ENCODE data around the gene ICA1L.
A peak's percentile ranks its signal among the peaks of the same experiment; 100 is the strongest.
"Not testable (repeated sequence)": the region's sequence is repeated elsewhere in the genome, so short reads cannot be mapped to it uniquely, and the experiment has no call there.

Gene ICA1L

DNA sequence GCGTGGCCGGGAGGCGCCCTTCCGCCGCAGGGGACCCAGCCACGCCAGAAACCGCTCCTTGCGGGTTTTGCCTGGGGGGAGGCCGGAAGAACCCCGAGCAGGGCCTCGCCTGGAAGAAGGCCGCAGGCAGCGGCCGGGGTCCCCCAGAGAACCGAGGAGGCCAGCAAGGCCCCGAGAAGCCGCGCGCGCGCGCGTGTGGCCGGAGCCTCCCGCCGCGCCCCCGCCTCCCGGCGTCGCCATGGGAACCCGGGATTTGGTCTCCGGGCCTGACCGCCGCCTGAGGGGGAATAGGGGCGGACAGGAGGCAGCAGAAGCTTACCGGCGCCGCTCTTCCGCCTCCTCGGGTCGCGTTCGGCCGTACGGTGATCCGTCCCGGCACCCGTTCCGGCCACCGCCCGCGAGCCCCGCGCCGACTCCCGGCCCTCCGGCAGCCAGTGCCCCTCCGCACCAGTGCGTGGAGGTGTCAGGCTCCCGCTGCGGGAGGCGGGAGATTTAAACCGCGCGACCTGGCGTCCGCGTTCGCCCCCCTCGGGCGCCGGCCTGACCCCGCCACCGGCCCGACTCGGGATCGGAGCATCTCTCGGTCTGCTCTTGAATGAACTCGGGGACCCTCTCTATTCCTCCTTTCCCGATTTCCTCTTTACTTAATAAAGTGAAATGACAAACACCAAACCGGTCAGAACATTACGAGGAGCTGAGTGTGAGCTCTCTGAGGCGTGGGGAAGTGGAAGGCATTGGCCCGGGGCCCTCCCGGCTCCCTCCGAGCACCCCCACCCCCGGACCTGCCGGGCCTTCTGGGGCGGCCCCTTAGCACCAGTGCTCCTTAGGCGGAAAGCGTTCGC, at the start of gene ICA1L:
Gene ICA1L (minus strand): TSS at position 467 of the 842 bp plus-strand sequence. CDS start 42,757 bp downstream, outside the sequence.
- peak within 1 kb of the TSS; percentile 90 to 95 (median 94) for H3K4me3 Mint-ChIP-seq
- no peaks in the 10 kb centered on the region for H3K36me3 Mint-ChIP-seq (ENCODE audit: low read depth)
- peak within 1 kb of the TSS; percentile 89 to 96 (median 92) for H3K27ac Mint-ChIP-seq
- H3K4me1 Mint-ChIP-seq = peaks cover 14% of the 10 kb centered on the region
- TF ChIP-seq, protein P1, sequence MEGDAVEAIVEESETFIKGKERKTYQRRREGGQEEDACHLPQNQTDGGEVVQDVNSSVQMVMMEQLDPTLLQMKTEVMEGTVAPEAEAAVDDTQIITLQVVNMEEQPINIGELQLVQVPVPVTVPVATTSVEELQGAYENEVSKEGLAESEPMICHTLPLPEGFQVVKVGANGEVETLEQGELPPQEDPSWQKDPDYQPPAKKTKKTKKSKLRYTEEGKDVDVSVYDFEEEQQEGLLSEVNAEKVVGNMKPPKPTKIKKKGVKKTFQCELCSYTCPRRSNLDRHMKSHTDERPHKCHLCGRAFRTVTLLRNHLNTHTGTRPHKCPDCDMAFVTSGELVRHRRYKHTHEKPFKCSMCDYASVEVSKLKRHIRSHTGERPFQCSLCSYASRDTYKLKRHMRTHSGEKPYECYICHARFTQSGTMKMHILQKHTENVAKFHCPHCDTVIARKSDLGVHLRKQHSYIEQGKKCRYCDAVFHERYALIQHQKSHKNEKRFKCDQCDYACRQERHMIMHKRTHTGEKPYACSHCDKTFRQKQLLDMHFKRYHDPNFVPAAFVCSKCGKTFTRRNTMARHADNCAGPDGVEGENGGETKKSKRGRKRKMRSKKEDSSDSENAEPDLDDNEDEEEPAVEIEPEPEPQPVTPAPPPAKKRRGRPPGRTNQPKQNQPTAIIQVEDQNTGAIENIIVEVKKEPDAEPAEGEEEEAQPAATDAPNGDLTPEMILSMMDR (IDR thresholded peaks at IDR 0.05; ENCODE audit: unreplicated experiment in 3 of 3) = no peak
- H3K27me3 Mint-ChIP-seq (ENCODE audit: low read depth) = no peaks in the 10 kb centered on the region
- H3K9me3 Mint-ChIP-seq = no peaks in the 10 kb centered on the region

GRCh38 chr2:202918860-202919259, 47.3 kb upstream of the ICA1L start:
- Mint-ChIP-seq H3K36me3 (ENCODE audit: low read depth) (peaks cover 19% of the 10 kb centered on the region), H3K4me1 (no peaks in the 10 kb centered on the region)

DNA sequence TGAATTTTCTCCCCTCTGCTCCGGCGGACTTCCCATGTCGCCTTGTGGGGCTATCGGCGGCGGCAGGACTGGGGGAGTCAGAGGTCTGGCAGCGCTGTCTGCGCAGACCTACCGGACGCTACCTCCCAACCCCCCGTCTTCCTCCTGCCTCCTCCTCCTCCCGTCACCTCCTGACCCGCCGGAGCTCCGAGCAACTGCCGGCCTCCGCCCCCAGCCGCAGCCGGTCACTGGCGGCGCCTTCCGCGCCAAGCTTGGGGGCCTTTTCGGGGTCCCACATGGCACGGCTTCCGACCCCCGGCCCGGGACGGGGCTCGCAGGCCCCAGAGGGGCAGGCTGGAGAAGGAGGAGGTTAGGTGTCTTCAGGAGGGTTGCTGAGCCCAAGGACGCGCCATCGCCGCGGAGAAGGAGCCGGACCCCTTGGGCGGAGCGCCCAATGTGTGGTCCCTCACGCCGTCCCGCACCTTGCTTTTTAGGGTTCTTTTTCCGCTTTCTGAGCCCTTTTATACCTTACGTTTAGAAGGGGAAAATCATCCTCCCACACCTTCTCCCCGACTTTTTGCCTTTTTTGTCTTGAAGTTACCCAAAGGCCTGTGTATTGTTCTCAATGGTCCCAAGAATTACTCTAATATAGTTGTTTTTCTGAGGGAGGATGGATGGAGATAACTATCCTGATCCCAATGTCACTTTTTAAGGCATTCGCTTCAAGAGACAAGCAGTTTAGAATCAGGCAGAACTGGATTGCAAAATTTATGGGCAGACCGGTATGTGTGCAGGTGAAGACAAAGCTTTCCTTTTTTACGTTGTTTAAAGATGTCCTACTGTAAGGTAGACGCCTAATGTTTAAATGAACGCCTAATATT, 41.0 kb upstream of the ICA1L start:
- Mint-ChIP-seq H3K27ac (peak overlapping the region; percentile 97 to 99 (median 99)), H3K36me3 (ENCODE audit: low read depth) (peaks cover 17% of the 10 kb centered on the region), H3K4me3 (peak overlapping the region; percentile 95 to 99 (median 98)), H3K4me1 (peaks cover 17% of the 10 kb centered on the region)
- not testable (repeated sequence) for H3K27me3 Mint-ChIP-seq (ENCODE audit: low read depth); H3K9me3 Mint-ChIP-seq

More at GRCh38 chr2:202918860-202919259, 47.3 kb upstream of the ICA1L start:
- Mint-ChIP-seq H3K27ac (no peak overlapping the region), H3K9me3 (peaks cover 4% of the 10 kb centered on the region), H3K4me3 (no peak overlapping the region), H3K27me3 (ENCODE audit: low read depth) (no peaks in the 10 kb centered on the region)
- TF ChIP-seq, protein P1 (IDR thresholded peaks at IDR 0.05; ENCODE audit: unreplicated experiment in 3 of 3) = no peak

DNA sequence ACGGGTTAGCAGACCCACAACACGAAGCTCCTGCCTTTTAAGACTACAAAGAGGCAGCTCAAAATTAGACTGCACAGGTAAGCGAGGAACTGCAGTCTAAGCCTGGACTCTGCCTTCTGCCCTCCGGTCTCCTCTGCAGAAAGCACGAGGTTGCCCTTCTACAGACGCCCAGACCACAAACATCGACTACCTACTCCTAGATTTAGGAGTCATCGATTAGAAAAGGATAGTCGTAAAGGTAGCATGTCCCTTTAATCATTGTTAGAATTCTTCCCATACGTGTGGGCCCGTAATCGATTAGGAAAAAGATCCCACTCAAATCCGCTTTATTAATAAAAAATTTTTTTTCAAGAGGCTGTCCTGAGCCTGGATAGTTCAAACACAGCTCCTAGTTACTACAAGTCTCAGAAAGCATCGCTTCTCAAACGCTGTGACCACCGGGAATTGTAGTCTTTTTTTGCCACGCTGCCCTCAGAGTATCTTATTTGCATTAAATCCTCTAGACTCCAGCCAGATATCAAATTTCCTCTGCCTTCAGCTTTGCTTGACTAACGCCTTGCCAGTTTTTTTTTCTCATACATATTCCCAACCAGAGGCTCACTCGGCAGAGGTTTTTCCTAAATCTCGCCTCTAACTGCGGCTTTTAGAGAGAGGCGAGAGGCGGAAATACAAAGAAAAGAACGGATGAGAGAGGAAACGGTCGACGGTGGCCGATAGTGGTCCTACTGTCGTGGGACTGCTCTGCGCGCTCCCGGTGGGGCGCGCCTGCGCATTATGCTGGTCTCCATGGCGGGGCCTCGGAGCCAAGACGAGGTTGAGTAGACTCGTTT, 40.2 kb upstream of the ICA1L start, which contains the start of the genes CARF and WDR12:
Gene CARF (plus strand): TSS at position 764 of the 830 bp plus-strand sequence. CDS start 29,628 bp downstream, outside the sequence.
Gene WDR12 (minus strand): TSS at position 162 of the 830 bp plus-strand sequence. CDS start 197 bp downstream, outside the sequence.
- peak within 1 kb of the TSS; percentile 95 to 99 (median 98) for H3K4me3 Mint-ChIP-seq
- TF ChIP-seq, protein P1 (IDR thresholded peaks at IDR 0.05; ENCODE audit: unreplicated experiment in 3 of 3) = no peak
- H3K4me1 Mint-ChIP-seq = peaks cover 17% of the 10 kb centered on the region
- H3K9me3 Mint-ChIP-seq = no peaks in the 10 kb centered on the region
- H3K36me3 Mint-ChIP-seq (ENCODE audit: low read depth) = peaks cover 25% of the 10 kb centered on the region
- H3K27ac Mint-ChIP-seq = peak within 1 kb of the TSS; percentile 97 to 99 (median 99)
- H3K27me3 Mint-ChIP-seq (ENCODE audit: low read depth) = no peaks in the 10 kb centered on the region

GRCh38 chr2:202911203-202911511, 39.6 kb upstream of the ICA1L start:
- TF ChIP-seq, protein P1 (IDR thresholded peaks at IDR 0.05; ENCODE audit: unreplicated experiment in 3 of 3) = no peak
- peaks cover 17% of the 10 kb centered on the region for H3K4me1 Mint-ChIP-seq
- no peaks in the 10 kb centered on the region for H3K27me3 Mint-ChIP-seq (ENCODE audit: low read depth)
- peak overlapping the region; percentile 95 to 99 (median 98) for H3K4me3 Mint-ChIP-seq
- H3K36me3 Mint-ChIP-seq (ENCODE audit: low read depth) = peaks cover 29% of the 10 kb centered on the region
- no peaks in the 10 kb centered on the region for H3K9me3 Mint-ChIP-seq
- peak overlapping the region; percentile 97 to 99 (median 98) for H3K27ac Mint-ChIP-seq

All from nephron (organoid).